Measurements from ENCODE around the gene PNPLA6.

PNPLA6 gene

GRCh38 chr19:7545300-7545699 lies 9.8 kb downstream of the PNPLA6 start:
- no peak overlapping the region for H3K4me3 ChIP-seq (replicated peaks in 1 of 2; ENCODE audit: low read depth in 2 of 2, low read length in 2 of 2)
- DNase-seq (ENCODE audit: low read depth in 2 of 2), result no peak
- TF ChIP-seq CTCF (IDR thresholded peaks at IDR 0.05; ENCODE audit: low read depth, low read length), result no peak

DNA sequence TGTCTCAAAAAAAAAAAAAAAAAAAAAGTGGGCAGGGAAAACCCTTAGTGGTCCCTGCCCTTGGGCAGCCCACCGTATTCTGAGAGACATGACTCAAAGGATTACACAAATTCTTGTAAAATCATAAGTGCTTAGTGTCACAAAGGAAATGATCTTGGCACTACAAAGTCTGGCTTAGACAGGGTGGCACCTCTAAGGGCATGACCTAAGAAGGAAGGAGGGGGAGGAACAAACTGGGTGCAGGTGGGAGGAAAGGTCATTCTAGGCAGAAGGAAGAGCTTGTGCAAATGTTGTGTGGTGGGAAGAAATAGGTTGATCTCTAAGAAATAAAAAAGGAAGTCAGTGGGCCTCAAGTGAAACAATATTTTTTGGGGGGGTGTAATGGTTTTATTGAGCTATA lies 10.4 kb downstream of the PNPLA6 start:
- no peak for TF ChIP-seq CTCF (IDR thresholded peaks at IDR 0.05; ENCODE audit: low read depth, low read length)
- H3K4me3 ChIP-seq (replicated peaks in 1 of 2; ENCODE audit: low read depth in 2 of 2, low read length in 2 of 2), result no peak overlapping the region
- DNase-seq (ENCODE audit: low read depth in 2 of 2), result no peak

GRCh38 chr19:7547159-7547558 lies 11.6 kb downstream of the PNPLA6 start:
- TF ChIP-seq CTCF (IDR thresholded peaks at IDR 0.05; ENCODE audit: low read depth, low read length), result no peak
- no peak for DNase-seq (ENCODE audit: low read depth in 2 of 2)
- no peak overlapping the region for H3K4me3 ChIP-seq (replicated peaks in 1 of 2; ENCODE audit: low read depth in 2 of 2, low read length in 2 of 2)

DNA sequence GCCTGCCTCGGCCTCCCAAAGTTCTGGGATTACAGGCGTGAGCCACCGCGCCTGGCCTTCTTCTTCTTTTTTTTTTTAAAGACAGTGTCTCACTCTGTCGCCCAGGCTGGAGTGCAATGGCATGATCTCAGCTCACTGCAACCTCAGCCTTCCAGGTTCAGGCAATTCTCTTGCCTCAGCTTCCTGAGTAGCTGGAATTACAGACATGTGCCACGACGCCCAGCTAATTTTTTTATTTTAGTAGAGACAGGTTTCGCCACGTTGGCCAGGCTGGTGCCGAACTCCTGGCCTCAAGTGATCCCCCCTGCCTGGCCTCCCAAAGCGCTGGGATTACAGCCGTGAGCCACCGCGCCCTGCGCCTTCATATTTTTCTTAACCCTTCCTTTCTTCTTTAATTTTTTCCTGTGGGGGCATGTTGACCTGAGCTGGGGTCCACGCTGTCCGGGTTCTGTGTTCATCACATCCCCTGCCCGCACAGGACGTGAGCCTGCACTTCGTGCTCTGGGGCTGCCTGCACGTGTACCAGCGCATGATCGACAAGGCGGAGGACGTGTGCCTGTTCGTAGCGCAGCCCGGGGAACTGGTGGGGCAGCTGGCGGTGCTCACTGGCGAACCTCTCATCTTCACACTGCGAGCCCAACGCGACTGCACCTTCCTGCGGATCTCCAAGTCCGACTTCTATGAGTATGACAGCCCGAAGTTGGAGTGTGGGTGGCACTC lies 14.1 kb downstream of the PNPLA6 start:
- TF ChIP-seq CTCF (IDR thresholded peaks at IDR 0.05; ENCODE audit: low read depth, low read length), result no peak
- no peak overlapping the region for H3K4me3 ChIP-seq (replicated peaks in 1 of 2; ENCODE audit: low read depth in 2 of 2, low read length in 2 of 2)
- no peak for DNase-seq (ENCODE audit: low read depth in 2 of 2)

DNA sequence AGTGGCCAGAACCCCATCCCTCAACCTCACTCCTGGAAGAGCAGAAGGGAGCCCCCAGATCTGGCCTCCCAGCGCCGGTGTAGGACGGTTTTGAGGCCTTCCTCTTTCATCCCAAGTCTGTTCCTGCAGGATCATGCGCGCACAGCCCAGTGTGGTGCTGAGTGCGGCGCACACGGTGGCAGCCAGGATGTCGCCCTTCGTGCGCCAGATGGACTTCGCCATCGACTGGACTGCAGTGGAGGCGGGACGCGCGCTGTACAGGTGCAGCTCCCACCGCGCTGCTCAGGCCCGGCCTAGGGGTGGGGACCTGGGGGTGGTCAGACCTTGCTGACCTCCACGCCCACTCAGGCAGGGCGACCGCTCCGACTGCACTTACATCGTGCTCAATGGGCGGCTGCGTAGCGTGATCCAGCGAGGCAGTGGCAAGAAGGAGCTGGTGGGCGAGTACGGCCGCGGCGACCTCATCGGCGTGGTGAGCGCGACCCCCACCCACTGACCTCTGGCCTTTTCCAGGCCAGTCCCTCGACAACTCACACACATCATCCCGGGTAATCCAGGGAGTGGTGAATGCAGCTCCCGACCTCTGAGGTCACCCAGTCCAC lies 14.8 kb downstream of the PNPLA6 start:
- no peak for TF ChIP-seq CTCF (IDR thresholded peaks at IDR 0.05; ENCODE audit: low read depth, low read length)
- DNase-seq (ENCODE audit: low read depth in 2 of 2), result no peak

DNA sequence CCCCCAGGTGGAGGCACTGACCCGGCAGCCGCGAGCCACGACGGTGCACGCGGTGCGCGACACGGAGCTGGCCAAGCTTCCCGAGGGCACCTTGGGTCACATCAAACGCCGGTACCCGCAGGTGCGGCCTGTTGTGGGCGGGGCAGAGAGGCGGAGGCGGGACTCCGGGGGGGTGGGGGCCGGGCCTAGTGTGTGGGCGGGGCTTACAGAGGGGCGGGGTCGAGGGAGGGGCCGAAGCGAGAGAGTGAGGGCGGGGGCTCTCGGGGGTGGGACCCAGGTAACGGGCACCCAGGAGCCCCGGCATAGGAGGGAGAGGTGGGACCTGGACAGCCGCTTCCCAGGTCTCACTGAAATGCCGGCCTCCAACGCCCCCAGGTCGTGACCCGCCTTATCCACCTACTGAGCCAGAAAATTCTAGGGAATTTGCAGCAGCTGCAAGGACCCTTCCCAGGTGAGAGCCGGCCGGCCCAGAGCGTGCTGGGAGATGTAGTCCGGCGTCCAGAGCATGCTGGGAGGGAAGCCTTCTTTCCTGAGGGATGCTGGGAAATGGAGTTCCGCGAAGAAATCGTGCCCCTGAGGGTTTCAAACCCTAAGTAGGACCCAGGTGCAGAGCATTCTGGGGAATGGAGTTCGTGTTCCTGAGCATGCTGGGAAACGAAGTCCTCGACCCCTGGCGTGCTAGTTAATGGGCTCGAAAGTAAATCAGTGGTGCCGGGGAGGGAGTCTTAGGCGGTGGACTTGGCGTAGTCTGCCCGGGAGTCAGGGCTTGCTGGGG lies 15.7 kb downstream of the PNPLA6 start:
- H3K4me3 ChIP-seq (replicated peaks in 1 of 2; ENCODE audit: low read depth in 2 of 2, low read length in 2 of 2), result no peak overlapping the region
- no peak for TF ChIP-seq CTCF (IDR thresholded peaks at IDR 0.05; ENCODE audit: low read depth, low read length)
- DNase-seq (ENCODE audit: low read depth in 2 of 2), result peak; percentile 38 to 74

More for the DNA sequence above, 14.8 kb downstream of the PNPLA6 start:
- H3K4me3 ChIP-seq (replicated peaks in 1 of 2; ENCODE audit: low read depth in 2 of 2, low read length in 2 of 2), result no peak overlapping the region
